HG02943 (cell line): Measurements from ENCODE around the gene TTC17.
"Not testable (repeated sequence)": the region's sequence is repeated elsewhere in the genome, so short reads cannot be mapped to it uniquely, and the experiment has no call there.

Source experiments
- ATAC-seq: cut with Tn5 transposase; IDR thresholded peaks from one replicate; pipeline ENCODE4 v1.9.1; 2021; ENCODE audit warnings: mild to moderate bottlenecking, low read depth, moderate library complexity; ENCODE audit not compliant: unreplicated experiment

Gene TTC17

GRCh38 chr11:43358801-43359421 lies at the start of gene TTC17:
TTC17 (plus strand) TSS chr11:43358920; CDS start chr11:43358955, 35 bp downstream.
- ATAC-seq: peak; percentile 93

- ATAC-seq: peak; percentile 99
Observed at GRCh38 chr11:43311791-43312607, 46.7 kb upstream of the TTC17 start, which contains the start of gene API5. API5 (plus strand) TSS chr11:43311996; CDS start chr11:43312128, 132 bp downstream.

- no peak for ATAC-seq
Observed at GRCh38 chr11:43315966-43316365, 42.8 kb upstream of the TTC17 start.

GRCh38 chr11:43316451-43316850 lies 42.3 kb upstream of the TTC17 start:
- ATAC-seq: no peak

- no peak for ATAC-seq
Observed at GRCh38 chr11:43327987-43328386, 30.7 kb upstream of the TTC17 start.

GRCh38 chr11:43328482-43328881 lies 30.2 kb upstream of the TTC17 start:
- no peak for ATAC-seq

- ATAC-seq: no peak
Observed at GRCh38 chr11:43341159-43341558, 17.6 kb upstream of the TTC17 start.

- ATAC-seq: not testable (repeated sequence)
Observed at GRCh38 chr11:43351426-43351825, 7.3 kb upstream of the TTC17 start.

- no peak for ATAC-seq
Observed at GRCh38 chr11:43354311-43354710, 4.4 kb upstream of the TTC17 start.

GRCh38 chr11:43356336-43356735 lies 2.4 kb upstream of the TTC17 start:
- no peak for ATAC-seq

- no peak for ATAC-seq
Observed at GRCh38 chr11:43358279-43358800, 380 bp upstream of the TTC17 start.

- peak; percentile 51 for ATAC-seq
Observed at GRCh38 chr11:43359422-43359818, 700 bp downstream of the TTC17 start.

- ATAC-seq: no peak
Observed at GRCh38 chr11:43360361-43361032, 1.8 kb downstream of the TTC17 start.

GRCh38 chr11:43366677-43367076 lies 8.0 kb downstream of the TTC17 start:
- ATAC-seq: no peak

GRCh38 chr11:43367382-43368178 lies 8.9 kb downstream of the TTC17 start:
- no peak for ATAC-seq

GRCh38 chr11:43376065-43376464 lies 17.3 kb downstream of the TTC17 start:
- ATAC-seq: no peak

GRCh38 chr11:43376594-43376993 lies 17.9 kb downstream of the TTC17 start:
- ATAC-seq: no peak

- no peak for ATAC-seq
Observed at GRCh38 chr11:43377389-43377788, 18.7 kb downstream of the TTC17 start.

- no peak for ATAC-seq
Observed at GRCh38 chr11:43378897-43379296, 20.2 kb downstream of the TTC17 start.

- no peak for ATAC-seq
Observed at GRCh38 chr11:43381802-43382201, 23.1 kb downstream of the TTC17 start.
